Sigmoid colon (tissue), 7 donors: ENCODE data around the gene TRIM13. TPM values are rescaled to one million over a fixed set of nuclear protein-coding genes. Genes with fewer than 3 reads are reported as not detected.

ENCODE experiments used
- DNase-seq: peaks from one replicate; pipeline ENCODE4 v3.0.0-alpha.2; 2019
- H3K27ac ChIP-seq, 4 donors: fragments of 200-600 bp; sonication (generic); one replicate each; pipeline ENCODE4 v1.5.1; 2016 to 2019; ENCODE audit warnings: mild to moderate bottlenecking in 1 of 4
- H3K27me3 ChIP-seq, 3 donors: fragments of 200-600 bp; sonication (generic); one replicate each; pipeline ENCODE4 v1.5.1; 2019; ENCODE audit warnings: mild to moderate bottlenecking in 1 of 3
- H3K36me3 ChIP-seq, 4 donors: fragments of 200-600 bp; sonication (generic); one replicate each; pipeline ENCODE4 v1.5.1; 2016 to 2019
- H3K4me1 ChIP-seq, 4 donors: fragments of 200-600 bp; sonication (generic); one replicate each; pipeline ENCODE4 v1.5.1; 2017 to 2019
- H3K4me3 ChIP-seq, 4 donors: fragments of 200-600 bp; sonication (generic); one replicate each; pipeline ENCODE4 v1.5.1; 2017 to 2019; ENCODE audit warnings: mild to moderate bottlenecking in 2 of 4, moderate library complexity in 1 of 4
- H3K9me3 ChIP-seq, 4 donors: fragments of 200-600 bp in 3 of 4; sonication (generic) in 3 of 4; one replicate each; pipeline versions ENCODE4 v1.5.1 to v1.6.1; 2013 to 2019
- CTCF ChIP-seq, 4 experiments: fragments of 450-650 bp in 3 of 4; fragments of 200-600 bp in 1 of 4; IDR thresholded peaks; one replicate each; pipeline ENCODE4 v1.5.1; 2016 to 2019; ENCODE audit warnings: antibody characterized with exemption in 4 of 4, mild to moderate bottlenecking in 3 of 4, moderate library complexity in 2 of 4
- EP300 ChIP-seq, 4 donors: sonication (generic); formaldehyde crosslinking; IDR thresholded peaks; one replicate each; pipeline ENCODE4 v1.6.1; 2017; ENCODE audit warnings: antibody characterized with exemption in 4 of 4
- POLR2A ChIP-seq, 2 donors: fragments of 450-650 bp; IDR thresholded peaks; one replicate each; pipeline ENCODE4 v1.6.1; 2016; ENCODE audit warnings: antibody characterized with exemption in 2 of 2, mild to moderate bottlenecking in 2 of 2, moderate library complexity in 2 of 2
- POLR2AphosphoS5 ChIP-seq, 4 donors: sonication (generic); formaldehyde crosslinking; IDR thresholded peaks; one replicate each; pipeline ENCODE4 v1.6.1; 2017; ENCODE audit warnings: antibody characterized with exemption in 4 of 4
- WGBS, 2 donors: extraction: QIAGEN DNeasy Blood & Tissue Kit; methylation state at CpG; one replicate each; pipeline ENCODE4 v1.1.7; 2013; 5-methylcytosine and 5-hydroxymethylcytosine counted together
- intact Hi-C: fragments of 100-400 bp; cut with DNase I; formaldehyde crosslinking; loops from one replicate; pipeline ENCODE4 v1.15.1; 2023
- polyA plus RNA-seq, 3 donors: library from polyadenylated mRNA; stranded (reverse); fragments of 200-250 nt; gene quantifications; one replicate each; pipeline ENCODE4 v1.2.3, GENCODE V29; 2013
- total RNA-seq, 4 donors: library from RNA; depleted of rRNA; stranded (reverse); fragments of >200 nt; gene quantifications; one replicate each; pipeline ENCODE4 v1.1.0, GENCODE V29; 2016
- donor health status: healthy with polysubstance abuse.
- donor health status: Bipolar disorder and iron deficiency.
- donor health status: healthy.

TRIM13 gene
- total and polyA plus RNA-seq, 7 donors = 9.0 to 25.0 (median 17.5) TPM

GRCh38 chr13:49954674-49955455 is 42.0 kb upstream of the TRIM13 start:
- no peak for TF ChIP-seq EP300 (IDR thresholded peaks at IDR 0.05)
- TF ChIP-seq CTCF (IDR thresholded peaks at IDR 0.05) = no peak
- no peak for TF ChIP-seq POLR2AphosphoS5 (IDR thresholded peaks at IDR 0.05)
- TF ChIP-seq POLR2A (IDR thresholded peaks at IDR 0.05) = no peak
- no peaks in the 10 kb centered on the region for H3K27me3 ChIP-seq
- no peak overlapping the region for H3K4me3 ChIP-seq
- H3K9me3 ChIP-seq = no peaks in the 10 kb centered on the region
- intact Hi-C loops = no loop called here
- 17 to 67% methylated on average over 2 of the region's 2 CpGs for WGBS, 2 donors
- peak overlapping the region in 1 of 4 donors; percentile 44 for H3K27ac ChIP-seq
- H3K4me1 ChIP-seq = peaks cover 0 to 10% (median 6%) of the 10 kb centered on the region in 4 donors
- DNase-seq = no peak
- no peaks in the 10 kb centered on the region for H3K36me3 ChIP-seq

- Histone ChIP-seq H3K27me3 (no peaks in the 10 kb centered on the region), H3K9me3 (no peaks in the 10 kb centered on the region), H3K4me1 (peaks cover 0 to 10% (median 6%) of the 10 kb centered on the region in 4 donors), H3K27ac (no peak overlapping the region), H3K4me3 (no peak overlapping the region), H3K36me3 (no peaks in the 10 kb centered on the region)
- intact Hi-C loops = no loop called here
- WGBS, 2 donors = 88 to 95% methylated on average over 3 of the region's 3 CpGs
- DNase-seq = no peak
- TF ChIP-seq CTCF (IDR thresholded peaks at IDR 0.05) (no peak), POLR2AphosphoS5 (IDR thresholded peaks at IDR 0.05) (no peak), POLR2A (IDR thresholded peaks at IDR 0.05) (no peak), EP300 (IDR thresholded peaks at IDR 0.05) (no peak)
Observed at GRCh38 chr13:49956131-49956530, 40.7 kb upstream of the TRIM13 start.

GRCh38 chr13:49958321-49958720 is 38.5 kb upstream of the TRIM13 start:
- Histone ChIP-seq H3K27ac (peak overlapping the region in 1 of 4 donors; percentile 39), H3K4me3 (no peak overlapping the region), H3K9me3 (no peaks in the 10 kb centered on the region), H3K36me3 (no peaks in the 10 kb centered on the region), H3K4me1 (peaks cover 0 to 10% (median 6%) of the 10 kb centered on the region in 4 donors), H3K27me3 (no peaks in the 10 kb centered on the region)
- TF ChIP-seq CTCF (IDR thresholded peaks at IDR 0.05) = no peak
- intact Hi-C loops = no loop called here
- no peak for DNase-seq
- WGBS, 2 donors = 89 to 90% methylated on average over 3 of the region's 3 CpGs

- no peaks in the 10 kb centered on the region for H3K27me3 ChIP-seq
- intact Hi-C loops = no loop called here
- H3K9me3 ChIP-seq = peaks cover 0 to 3% (median 0%) of the 10 kb centered on the region in 4 donors
- no peak overlapping the region for H3K27ac ChIP-seq
- 93 to 97% methylated on average over 4 of the region's 4 CpGs for WGBS, 2 donors
- no peaks in the 10 kb centered on the region for H3K36me3 ChIP-seq
- no peak overlapping the region for H3K4me3 ChIP-seq
- DNase-seq = no peak
- H3K4me1 ChIP-seq = no peaks in the 10 kb centered on the region
- no peak for TF ChIP-seq POLR2A (IDR thresholded peaks at IDR 0.05)
- no peak for TF ChIP-seq EP300 (IDR thresholded peaks at IDR 0.05)
- no peak for TF ChIP-seq POLR2AphosphoS5 (IDR thresholded peaks at IDR 0.05)
- TF ChIP-seq CTCF (IDR thresholded peaks at IDR 0.05) = no peak
Observed at GRCh38 chr13:49967456-49967855, 29.4 kb upstream of the TRIM13 start.

- Histone ChIP-seq H3K4me1 (no peaks in the 10 kb centered on the region), H3K36me3 (no peaks in the 10 kb centered on the region), H3K9me3 (no peaks in the 10 kb centered on the region), H3K27ac (no peak overlapping the region), H3K27me3 (no peaks in the 10 kb centered on the region), H3K4me3 (no peak overlapping the region)
- DNase-seq = no peak
- TF ChIP-seq POLR2A (IDR thresholded peaks at IDR 0.05) (no peak), CTCF (IDR thresholded peaks at IDR 0.05) (no peak), POLR2AphosphoS5 (IDR thresholded peaks at IDR 0.05) (no peak), EP300 (IDR thresholded peaks at IDR 0.05) (no peak)
- intact Hi-C loops = no loop called here
- WGBS, 2 donors = 27 to 73% methylated on average over 4 of the region's 4 CpGs
Observed at GRCh38 chr13:49972709-49973108, 24.1 kb upstream of the TRIM13 start.
